SK-N-SH treated with all-trans-retinoic acid at 6 μM for 48 hours (cell line): ENCODE data around the gene ATP6V0D1.
A peak's percentile ranks its signal among the peaks of the same experiment; 100 is the strongest.

Source experiments
- ATAC-seq: fragments of 200-7000 bp; cut with Tn5 transposase; 3 replicates; pipeline ENCODE4 v1.9.1; 2020; ENCODE audit warnings: mild to moderate bottlenecking, moderate library complexity
- ARNTL ChIP-seq: fragments of 450-650 bp; formaldehyde crosslinking; IDR thresholded peaks from 2 replicates; pipeline ENCODE4 v1.5.0; 2020; ENCODE audit warnings: low read depth, mild to moderate bottlenecking, moderate library complexity, borderline replicate concordance
- BACH2 ChIP-seq: fragments of 250-450 bp; sonication (Bioruptor Pico); IDR thresholded peaks from 2 replicates; pipeline ENCODE4 v1.9.0; 2021; ENCODE audit warnings: mild to moderate bottlenecking, borderline replicate concordance
- CREB5 ChIP-seq: fragments of 250-450 bp; sonication (Bioruptor Pico); IDR thresholded peaks from 2 replicates; pipeline ENCODE4 v1.5.1; 2020; ENCODE audit warnings: low read depth, mild to moderate bottlenecking, moderate library complexity
- CSDC2 ChIP-seq: fragments of 250-450 bp; sonication (Bioruptor Pico); IDR thresholded peaks from 2 replicates; pipeline ENCODE4 v1.5.0; 2020; ENCODE audit warnings: mild to moderate bottlenecking, moderate library complexity
- CSRNP3 ChIP-seq: fragments of 250-450 bp; sonication (Bioruptor Pico); IDR thresholded peaks from 2 replicates; pipeline ENCODE4 v1.5.1; 2021; ENCODE audit warnings: mild to moderate bottlenecking, moderate library complexity
- ESRRG ChIP-seq: fragments of 250-450 bp; sonication (Bioruptor Pico); IDR thresholded peaks from 2 replicates; pipeline ENCODE4 v1.6.1; 2021; ENCODE audit warnings: mild to moderate bottlenecking
- GLIS3 ChIP-seq: fragments of 250-450 bp; sonication (Bioruptor Pico); IDR thresholded peaks from 2 replicates; pipeline ENCODE4 v1.5.0; 2020; ENCODE audit warnings: mild to moderate bottlenecking, moderate library complexity
- ISL1 ChIP-seq: fragments of 250-450 bp; sonication (Bioruptor Pico); IDR thresholded peaks from 2 replicates; pipeline ENCODE4 v2.1.2; 2022; ENCODE audit warnings: mild to moderate bottlenecking, moderate library complexity
- OSR1 ChIP-seq: fragments of 250-450 bp; sonication (Bioruptor Pico); IDR thresholded peaks from 2 replicates; pipeline ENCODE4 v1.8.0; 2022; ENCODE audit warnings: moderate library complexity, mild to moderate bottlenecking, inconsistent platforms
- POU6F1 ChIP-seq: fragments of 250-450 bp; sonication (Bioruptor Pico); IDR thresholded peaks from 2 replicates; pipeline ENCODE4 v1.8.0; 2021; ENCODE audit warnings: low read depth, mild to moderate bottlenecking, moderate library complexity, borderline replicate concordance
- PPARA ChIP-seq: fragments of 250-450 bp; sonication (Bioruptor Pico); IDR thresholded peaks from 2 replicates; pipeline ENCODE4 v1.5.0; 2020; ENCODE audit warnings: mild to moderate bottlenecking, borderline replicate concordance
- RARB ChIP-seq: fragments of 250-450 bp; sonication (Bioruptor Pico); IDR thresholded peaks from 2 replicates; pipeline ENCODE4 v1.8.0; 2021; ENCODE audit warnings: mild to moderate bottlenecking, moderate library complexity
- SNAI2 ChIP-seq: fragments of 250-450 bp; sonication (Bioruptor Pico); IDR thresholded peaks from 2 replicates; pipeline ENCODE4 v1.5.0; 2020; ENCODE audit warnings: mild to moderate bottlenecking, moderate library complexity
- TCF4 ChIP-seq: fragments of 250-450 bp; sonication (Bioruptor Pico); IDR thresholded peaks from 2 replicates; pipeline ENCODE4 v1.8.0; 2021; ENCODE audit warnings: mild to moderate bottlenecking, moderate library complexity, borderline replicate concordance
- TOX ChIP-seq: fragments of 250-450 bp; sonication (Bioruptor Pico); IDR thresholded peaks from 2 replicates; pipeline ENCODE4 v1.8.0; 2021; ENCODE audit warnings: mild to moderate bottlenecking, moderate library complexity, borderline replicate concordance
- TSHZ2 ChIP-seq: fragments of 250-450 bp; sonication (Bioruptor Pico); IDR thresholded peaks from 2 replicates; pipeline ENCODE4 v1.5.0; 2020; ENCODE audit warnings: mild to moderate bottlenecking, moderate library complexity
- ZC3H10 ChIP-seq: fragments of 250-450 bp; sonication (Bioruptor Pico); IDR thresholded peaks from 2 replicates; pipeline ENCODE4 v1.5.1; 2021; ENCODE audit warnings: mild to moderate bottlenecking, moderate library complexity
- ZFP3 ChIP-seq: fragments of 250-450 bp; sonication (Bioruptor Pico); IDR thresholded peaks from 2 replicates; pipeline ENCODE4 v1.5.0; 2020; ENCODE audit warnings: mild to moderate bottlenecking, moderate library complexity
- ZFP30 ChIP-seq: fragments of 450-650 bp; formaldehyde crosslinking; IDR thresholded peaks from 2 replicates; pipeline ENCODE4 v1.5.0; 2022; ENCODE audit warnings: mild to moderate bottlenecking, moderate library complexity
- ZNF565 ChIP-seq: fragments of 450-650 bp; formaldehyde crosslinking; conservative IDR thresholded peaks from 2 replicates; pipeline ENCODE4 v1.5.0; 2020; ENCODE audit warnings: low read depth, mild to moderate bottlenecking, moderate library complexity
- ZNF70 ChIP-seq: fragments of 450-650 bp; formaldehyde crosslinking; IDR thresholded peaks from 2 replicates; pipeline ENCODE4 v1.5.0; 2020; ENCODE audit warnings: mild to moderate bottlenecking, moderate library complexity
- ZNF8 ChIP-seq: fragments of 450-650 bp; formaldehyde crosslinking; IDR thresholded peaks from 2 replicates; pipeline ENCODE4 v1.5.0; 2020; ENCODE audit warnings: mild to moderate bottlenecking, moderate library complexity

Gene ATP6V0D1

GRCh38 chr16:67430504-67430976 is 50.4 kb downstream of the ATP6V0D1 start:
- no peak for TF ChIP-seq CSRNP3 (CRISPR knock-in tag)
- no peak for TF ChIP-seq ESRRG
- TF ChIP-seq TOX (CRISPR knock-in tag) = no peak
- no peak for TF ChIP-seq ARNTL (CRISPR knock-in tag)
- no peak for TF ChIP-seq TCF4 (CRISPR knock-in tag)
- no peak for TF ChIP-seq PPARA
- no peak for TF ChIP-seq ZFP3 (CRISPR knock-in tag)
- no peak for TF ChIP-seq BACH2
- no peak for TF ChIP-seq OSR1 (CRISPR knock-in tag)
- TF ChIP-seq CREB5 = no peak
- no peak for TF ChIP-seq SNAI2 (CRISPR knock-in tag)
- no peak for TF ChIP-seq POU6F1
- TF ChIP-seq ZFP30 (CRISPR knock-in tag) = no peak
- no peak for TF ChIP-seq ZC3H10 (CRISPR knock-in tag)
- no peak for TF ChIP-seq ZNF8 (CRISPR knock-in tag)
- no peak for TF ChIP-seq TSHZ2 (CRISPR knock-in tag)
- TF ChIP-seq ZNF565 (CRISPR knock-in tag) = no peak
- no peak for TF ChIP-seq RARB (CRISPR knock-in tag)
- TF ChIP-seq GLIS3 (CRISPR knock-in tag) = no peak
- TF ChIP-seq ISL1 = no peak
- TF ChIP-seq, all 23 proteins: peak for 0
- peak; percentile 28 for ATAC-seq

GRCh38 chr16:67429799-67430503 is 51.0 kb downstream of the ATP6V0D1 start:
- TF ChIP-seq ZNF70 (CRISPR knock-in tag) = no peak
- no peak for TF ChIP-seq OSR1 (CRISPR knock-in tag)
- TF ChIP-seq GLIS3 (CRISPR knock-in tag) = no peak
- no peak for TF ChIP-seq ESRRG
- no peak for ATAC-seq

- no peak for ATAC-seq
- TF ChIP-seq ESRRG (no peak), OSR1 (CRISPR knock-in tag) (no peak), CREB5 (no peak), CSRNP3 (CRISPR knock-in tag) (no peak), POU6F1 (no peak), ZFP3 (CRISPR knock-in tag) (no peak), CSDC2 (CRISPR knock-in tag) (no peak), ZNF70 (CRISPR knock-in tag) (no peak), BACH2 (no peak), ZFP30 (CRISPR knock-in tag) (no peak), GLIS3 (CRISPR knock-in tag) (no peak), PPARA (no peak), ZC3H10 (CRISPR knock-in tag) (no peak), ISL1 (no peak), TOX (CRISPR knock-in tag) (no peak), SNAI2 (CRISPR knock-in tag) (no peak)
Measured at GRCh38 chr16:67429053-67429798, 51.7 kb downstream of the ATP6V0D1 start.
